IMR-90 (cell line): ENCODE results near the gene CASKIN1.

Experiments used
- BHLHE40 ChIP-seq: fragments of 150-350 bp; IDR thresholded peaks from 2 replicates; pipeline ENCODE4 v1.6.1; 2016; ENCODE audit warnings: mild to moderate bottlenecking, low read depth, low read length
- MXI1 ChIP-seq: IDR thresholded peaks from 2 replicates; pipeline ENCODE4 v1.6.1; 2012; ENCODE audit warnings: low read depth, mild to moderate bottlenecking, low read length, moderate library complexity, borderline replicate concordance
- POLR2A ChIP-seq: IDR thresholded peaks from 2 replicates; pipeline ENCODE4 v1.6.1; 2012; ENCODE audit warnings: mild to moderate bottlenecking, low read depth, low read length
- RFX5 ChIP-seq: IDR thresholded peaks from 2 replicates; pipeline ENCODE4 v1.8.0; 2012; ENCODE audit warnings: low read depth, mild to moderate bottlenecking, low read length, moderate library complexity
- TF ChIP-seq, protein P1 (sequence below): conservative IDR thresholded peaks from 2 replicates; pipeline ENCODE4 v1.5.1; 2012; ENCODE audit warnings: mild to moderate bottlenecking, low read depth, low read length, improper control_type of control experiment
- TF ChIP-seq, protein P2 (sequence below): fragments of 150-350 bp; IDR thresholded peaks from 2 replicates; pipeline ENCODE4 v1.6.1; 2017; ENCODE audit warnings: mild to moderate bottlenecking, antibody characterized with exemption, low read length, low read depth

DNA sequence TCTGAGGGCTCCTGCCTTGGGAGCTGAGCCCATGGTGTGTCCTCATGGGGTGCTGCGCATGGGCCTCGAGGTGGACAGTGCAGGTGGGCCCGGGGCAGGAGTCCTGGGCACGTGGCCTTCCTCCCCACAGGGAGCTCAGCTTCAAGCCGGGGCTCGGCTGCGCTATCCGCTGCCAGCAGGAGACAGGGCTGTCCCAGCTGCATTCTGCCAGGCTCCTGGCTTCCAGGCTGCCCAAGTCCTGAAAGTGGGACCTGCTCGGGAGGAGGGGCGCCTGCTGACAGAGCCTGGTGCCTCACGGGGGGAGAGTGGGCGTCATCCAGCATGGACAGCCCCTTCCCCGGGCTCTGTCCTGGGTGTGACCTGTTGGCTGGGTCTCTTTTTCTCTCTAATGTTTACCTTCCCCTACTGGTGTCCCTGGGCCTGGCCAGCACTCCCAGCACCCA is 33.7 kb downstream of the CASKIN1 start:
- TF ChIP-seq, protein P1, sequence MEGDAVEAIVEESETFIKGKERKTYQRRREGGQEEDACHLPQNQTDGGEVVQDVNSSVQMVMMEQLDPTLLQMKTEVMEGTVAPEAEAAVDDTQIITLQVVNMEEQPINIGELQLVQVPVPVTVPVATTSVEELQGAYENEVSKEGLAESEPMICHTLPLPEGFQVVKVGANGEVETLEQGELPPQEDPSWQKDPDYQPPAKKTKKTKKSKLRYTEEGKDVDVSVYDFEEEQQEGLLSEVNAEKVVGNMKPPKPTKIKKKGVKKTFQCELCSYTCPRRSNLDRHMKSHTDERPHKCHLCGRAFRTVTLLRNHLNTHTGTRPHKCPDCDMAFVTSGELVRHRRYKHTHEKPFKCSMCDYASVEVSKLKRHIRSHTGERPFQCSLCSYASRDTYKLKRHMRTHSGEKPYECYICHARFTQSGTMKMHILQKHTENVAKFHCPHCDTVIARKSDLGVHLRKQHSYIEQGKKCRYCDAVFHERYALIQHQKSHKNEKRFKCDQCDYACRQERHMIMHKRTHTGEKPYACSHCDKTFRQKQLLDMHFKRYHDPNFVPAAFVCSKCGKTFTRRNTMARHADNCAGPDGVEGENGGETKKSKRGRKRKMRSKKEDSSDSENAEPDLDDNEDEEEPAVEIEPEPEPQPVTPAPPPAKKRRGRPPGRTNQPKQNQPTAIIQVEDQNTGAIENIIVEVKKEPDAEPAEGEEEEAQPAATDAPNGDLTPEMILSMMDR = no peak
- no peak for TF ChIP-seq POLR2A
- TF ChIP-seq, protein P2, sequence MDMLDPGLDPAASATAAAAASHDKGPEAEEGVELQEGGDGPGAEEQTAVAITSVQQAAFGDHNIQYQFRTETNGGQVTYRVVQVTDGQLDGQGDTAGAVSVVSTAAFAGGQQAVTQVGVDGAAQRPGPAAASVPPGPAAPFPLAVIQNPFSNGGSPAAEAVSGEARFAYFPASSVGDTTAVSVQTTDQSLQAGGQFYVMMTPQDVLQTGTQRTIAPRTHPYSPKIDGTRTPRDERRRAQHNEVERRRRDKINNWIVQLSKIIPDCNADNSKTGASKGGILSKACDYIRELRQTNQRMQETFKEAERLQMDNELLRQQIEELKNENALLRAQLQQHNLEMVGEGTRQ = no peak
- TF ChIP-seq MXI1 = no peak
- TF ChIP-seq BHLHE40 = no peak
- TF ChIP-seq RFX5 = no peak
